ENCODE results near the gene SLC1A2. TPM values are rescaled to one million over a fixed set of nuclear protein-coding genes. Genes with fewer than 3 reads are reported as not detected.

The SLC1A2 gene
- total and polyA plus RNA-seq, 3 donors from 2014 or later: 0.74 to 7.5 (median 1.1) TPM

GRCh38 chr11:35388061-35388460 is 31.3 kb downstream of the SLC1A2 start:
- Histone ChIP-seq H3K4me1 (no peaks in the 10 kb centered on the region), H3K36me3 (ENCODE audit: low read depth, missing control alignments) (no peaks in the 10 kb centered on the region), H3K27ac (no peak overlapping the region), H3K27me3 (no peaks in the 10 kb centered on the region), H3K9me3 (no peaks in the 10 kb centered on the region), H3K4me3 (no peak overlapping the region)
- WGBS, 2 donors: 91 to 96% methylated on average over 5 of the region's 5 CpGs
- TF ChIP-seq POLR2A (IDR thresholded peaks at IDR 0.05): no peak
- TF ChIP-seq, protein P1, sequence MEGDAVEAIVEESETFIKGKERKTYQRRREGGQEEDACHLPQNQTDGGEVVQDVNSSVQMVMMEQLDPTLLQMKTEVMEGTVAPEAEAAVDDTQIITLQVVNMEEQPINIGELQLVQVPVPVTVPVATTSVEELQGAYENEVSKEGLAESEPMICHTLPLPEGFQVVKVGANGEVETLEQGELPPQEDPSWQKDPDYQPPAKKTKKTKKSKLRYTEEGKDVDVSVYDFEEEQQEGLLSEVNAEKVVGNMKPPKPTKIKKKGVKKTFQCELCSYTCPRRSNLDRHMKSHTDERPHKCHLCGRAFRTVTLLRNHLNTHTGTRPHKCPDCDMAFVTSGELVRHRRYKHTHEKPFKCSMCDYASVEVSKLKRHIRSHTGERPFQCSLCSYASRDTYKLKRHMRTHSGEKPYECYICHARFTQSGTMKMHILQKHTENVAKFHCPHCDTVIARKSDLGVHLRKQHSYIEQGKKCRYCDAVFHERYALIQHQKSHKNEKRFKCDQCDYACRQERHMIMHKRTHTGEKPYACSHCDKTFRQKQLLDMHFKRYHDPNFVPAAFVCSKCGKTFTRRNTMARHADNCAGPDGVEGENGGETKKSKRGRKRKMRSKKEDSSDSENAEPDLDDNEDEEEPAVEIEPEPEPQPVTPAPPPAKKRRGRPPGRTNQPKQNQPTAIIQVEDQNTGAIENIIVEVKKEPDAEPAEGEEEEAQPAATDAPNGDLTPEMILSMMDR (IDR thresholded peaks at IDR 0.05): no peak
- intact Hi-C loops (cut with DNase I; ENCODE audit: low total_unique reads): no loop called here
- no peak for DNase-seq

- WGBS, 2 donors: 55 to 70% methylated on average over 4 of the region's 4 CpGs
- TF ChIP-seq POLR2A (IDR thresholded peaks at IDR 0.05): no peak
- TF ChIP-seq, protein P1 (IDR thresholded peaks at IDR 0.05): peak in 1 of 3 experiments; percentile 17
- H3K27ac ChIP-seq: no peak overlapping the region
- H3K9me3 ChIP-seq: no peaks in the 10 kb centered on the region
- H3K36me3 ChIP-seq (ENCODE audit: low read depth, missing control alignments): no peaks in the 10 kb centered on the region
- DNase-seq: no peak
- no peaks in the 10 kb centered on the region for H3K27me3 ChIP-seq
- intact Hi-C loops (cut with DNase I; ENCODE audit: low total_unique reads): no loop called here
- H3K4me1 ChIP-seq: no peaks in the 10 kb centered on the region
- no peak overlapping the region for H3K4me3 ChIP-seq
These were observed 32.0 kb downstream of the SLC1A2 start for GRCh38 chr11:35387111-35387982.

GRCh38 chr11:35383953-35384352 is 35.4 kb downstream of the SLC1A2 start:
- TF ChIP-seq POLR2A (IDR thresholded peaks at IDR 0.05): no peak
- TF ChIP-seq, protein P1 (IDR thresholded peaks at IDR 0.05): no peak
- no peaks in the 10 kb centered on the region for H3K4me1 ChIP-seq
- H3K27me3 ChIP-seq: no peaks in the 10 kb centered on the region
- H3K4me3 ChIP-seq: no peak overlapping the region
- H3K27ac ChIP-seq: no peak overlapping the region
- no peaks in the 10 kb centered on the region for H3K36me3 ChIP-seq (ENCODE audit: low read depth, missing control alignments)
- 87 to 88% methylated on average over 5 of the region's 5 CpGs for WGBS, 2 donors
- intact Hi-C loops (cut with DNase I; ENCODE audit: low total_unique reads): no loop called here
- DNase-seq: no peak
- no peaks in the 10 kb centered on the region for H3K9me3 ChIP-seq

- no peaks in the 10 kb centered on the region for H3K9me3 ChIP-seq
- H3K36me3 ChIP-seq (ENCODE audit: low read depth, missing control alignments): no peaks in the 10 kb centered on the region
- intact Hi-C loops (cut with DNase I; ENCODE audit: low total_unique reads): no loop called here
- no peak overlapping the region for H3K4me3 ChIP-seq
- no peak overlapping the region for H3K27ac ChIP-seq
- H3K4me1 ChIP-seq: no peaks in the 10 kb centered on the region
- H3K27me3 ChIP-seq: no peaks in the 10 kb centered on the region
- no peak for DNase-seq
- no peak for TF ChIP-seq POLR2A (IDR thresholded peaks at IDR 0.05)
- TF ChIP-seq, protein P1 (IDR thresholded peaks at IDR 0.05): no peak
- WGBS, 2 donors: 91 to 92% methylated on average over 4 of the region's 4 CpGs
These were observed 37.5 kb downstream of the SLC1A2 start for GRCh38 chr11:35381709-35382322.
